ENCODE measurements around the gene GALE. TPM values are rescaled to one million over a fixed set of nuclear protein-coding genes. Genes with fewer than 3 reads are reported as not detected.
A peak's percentile ranks its signal among the peaks of the same experiment; 100 is the strongest.

GALE gene
- total and polyA plus RNA-seq, 2 of the 13 experiments (the other 11 are each of a cell fraction or from before 2014, with no cell fraction given), result 85.2 to 88.4 TPM

DNA sequence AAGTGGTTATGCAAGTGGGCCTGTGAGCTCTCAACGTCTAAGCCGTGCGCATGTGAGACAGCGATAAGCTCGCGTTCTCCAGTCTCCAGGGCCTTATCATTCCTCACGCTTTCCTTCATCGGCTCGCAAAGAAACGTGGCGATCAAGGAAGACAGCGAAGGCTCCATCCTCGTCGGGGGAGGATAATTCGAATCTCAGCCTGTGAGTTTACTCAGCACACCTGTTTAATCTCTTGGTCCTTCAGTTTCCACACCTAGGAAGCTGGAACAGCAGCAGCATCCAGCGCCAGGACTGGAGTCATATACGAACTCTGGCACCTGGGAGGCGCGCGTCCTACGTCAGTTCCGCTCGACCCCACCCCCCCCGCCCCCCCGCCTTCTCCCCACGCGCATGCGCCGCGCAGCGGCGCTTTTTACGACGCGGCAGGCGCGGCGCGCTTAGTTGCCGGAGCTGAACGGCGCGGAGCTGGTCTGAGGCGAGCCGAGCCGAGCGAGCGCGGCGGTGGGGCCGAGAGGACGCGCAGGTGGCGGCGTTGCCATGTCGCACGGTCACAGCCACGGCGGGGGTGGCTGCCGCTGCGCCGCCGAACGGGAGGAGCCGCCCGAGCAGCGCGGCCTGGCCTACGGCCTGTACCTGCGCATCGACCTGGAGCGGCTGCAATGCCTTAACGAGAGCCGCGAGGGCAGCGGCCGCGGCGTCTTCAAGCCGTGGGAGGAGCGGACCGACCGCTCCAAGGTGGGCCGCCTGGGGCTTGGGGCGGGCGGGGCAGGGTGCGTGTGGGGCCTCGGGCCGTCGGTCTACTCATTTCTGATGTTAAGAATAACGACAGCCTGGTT is 22.4 kb downstream of the GALE start, which contains the start of gene PITHD1 (continued):
- TF ChIP-seq ZFP62 (CRISPR knock-in tag; IDR thresholded peaks at IDR 0.05), result no peak
- no peak; the same call in 1 of the 2 replicates for TF ChIP-seq ZNF232 (CRISPR knock-in tag; IDR thresholded peaks at IDR 0.05; ENCODE audit: borderline replicate concordance)
- no peak for TF ChIP-seq MXD4 (CRISPR knock-in tag; IDR thresholded peaks at IDR 0.05)
- TF ChIP-seq ZFP36L1 (CRISPR knock-in tag; IDR thresholded peaks at IDR 0.05), result peak; percentile 79
- TF ChIP-seq ZNF367 (CRISPR knock-in tag; IDR thresholded peaks at IDR 0.05; ENCODE audit: borderline replicate concordance), result no peak
- peak; percentile 17; the same call in 1 of the 2 replicates for TF ChIP-seq ATAD3A (CRISPR knock-in tag; IDR thresholded peaks at IDR 0.05)
- no peak for TF ChIP-seq FOSL1 (CRISPR knock-in tag; IDR thresholded peaks at IDR 0.05; ENCODE audit: borderline replicate concordance)
- peak; percentile 98; the same call in 1 of the 2 replicates for TF ChIP-seq SRY (CRISPR knock-in tag; IDR thresholded peaks at IDR 0.05)
- no peak for TF ChIP-seq ZNF737 (CRISPR knock-in tag; IDR thresholded peaks at IDR 0.05; ENCODE audit: borderline replicate concordance)
- TF ChIP-seq, protein P1, sequence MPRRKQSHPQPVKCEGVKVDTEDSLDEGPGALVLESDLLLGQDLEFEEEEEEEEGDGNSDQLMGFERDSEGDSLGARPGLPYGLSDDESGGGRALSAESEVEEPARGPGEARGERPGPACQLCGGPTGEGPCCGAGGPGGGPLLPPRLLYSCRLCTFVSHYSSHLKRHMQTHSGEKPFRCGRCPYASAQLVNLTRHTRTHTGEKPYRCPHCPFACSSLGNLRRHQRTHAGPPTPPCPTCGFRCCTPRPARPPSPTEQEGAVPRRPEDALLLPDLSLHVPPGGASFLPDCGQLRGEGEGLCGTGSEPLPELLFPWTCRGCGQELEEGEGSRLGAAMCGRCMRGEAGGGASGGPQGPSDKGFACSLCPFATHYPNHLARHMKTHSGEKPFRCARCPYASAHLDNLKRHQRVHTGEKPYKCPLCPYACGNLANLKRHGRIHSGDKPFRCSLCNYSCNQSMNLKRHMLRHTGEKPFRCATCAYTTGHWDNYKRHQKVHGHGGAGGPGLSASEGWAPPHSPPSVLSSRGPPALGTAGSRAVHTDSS (CRISPR knock-in tag; conservative IDR thresholded peaks at IDR 0.05), result 0 out of 2 replicates have a peak, but pooled peaks have one; percentile 21
- peak; percentile 2; the same call in 1 of the 2 replicates for TF ChIP-seq ZNF766 (CRISPR knock-in tag; IDR thresholded peaks at IDR 0.05; ENCODE audit: borderline replicate concordance)
- TF ChIP-seq, protein P2, sequence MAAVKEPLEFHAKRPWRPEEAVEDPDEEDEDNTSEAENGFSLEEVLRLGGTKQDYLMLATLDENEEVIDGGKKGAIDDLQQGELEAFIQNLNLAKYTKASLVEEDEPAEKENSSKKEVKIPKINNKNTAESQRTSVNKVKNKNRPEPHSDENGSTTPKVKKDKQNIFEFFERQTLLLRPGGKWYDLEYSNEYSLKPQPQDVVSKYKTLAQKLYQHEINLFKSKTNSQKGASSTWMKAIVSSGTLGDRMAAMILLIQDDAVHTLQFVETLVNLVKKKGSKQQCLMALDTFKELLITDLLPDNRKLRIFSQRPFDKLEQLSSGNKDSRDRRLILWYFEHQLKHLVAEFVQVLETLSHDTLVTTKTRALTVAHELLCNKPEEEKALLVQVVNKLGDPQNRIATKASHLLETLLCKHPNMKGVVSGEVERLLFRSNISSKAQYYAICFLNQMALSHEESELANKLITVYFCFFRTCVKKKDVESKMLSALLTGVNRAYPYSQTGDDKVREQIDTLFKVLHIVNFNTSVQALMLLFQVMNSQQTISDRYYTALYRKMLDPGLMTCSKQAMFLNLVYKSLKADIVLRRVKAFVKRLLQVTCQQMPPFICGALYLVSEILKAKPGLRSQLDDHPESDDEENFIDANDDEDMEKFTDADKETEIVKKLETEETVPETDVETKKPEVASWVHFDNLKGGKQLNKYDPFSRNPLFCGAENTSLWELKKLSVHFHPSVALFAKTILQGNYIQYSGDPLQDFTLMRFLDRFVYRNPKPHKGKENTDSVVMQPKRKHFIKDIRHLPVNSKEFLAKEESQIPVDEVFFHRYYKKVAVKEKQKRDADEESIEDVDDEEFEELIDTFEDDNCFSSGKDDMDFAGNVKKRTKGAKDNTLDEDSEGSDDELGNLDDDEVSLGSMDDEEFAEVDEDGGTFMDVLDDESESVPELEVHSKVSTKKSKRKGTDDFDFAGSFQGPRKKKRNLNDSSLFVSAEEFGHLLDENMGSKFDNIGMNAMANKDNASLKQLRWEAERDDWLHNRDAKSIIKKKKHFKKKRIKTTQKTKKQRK (IDR thresholded peaks at IDR 0.05; ENCODE audit: low read length), result no peak
- TF ChIP-seq PHF8 (CRISPR knock-in tag; IDR thresholded peaks at IDR 0.05), result peak; percentile 90
- TF ChIP-seq KDM2A (CRISPR knock-in tag; IDR thresholded peaks at IDR 0.05; ENCODE audit: borderline replicate concordance, low read depth), result peak; percentile 83
- peak; percentile 12; the same call in 1 of the 2 replicates for TF ChIP-seq ELF3 (CRISPR knock-in tag; IDR thresholded peaks at IDR 0.05)
- no peak for TF ChIP-seq ZSCAN25 (CRISPR knock-in tag; IDR thresholded peaks at IDR 0.05)
- TF ChIP-seq PAWR (CRISPR knock-in tag; IDR thresholded peaks at IDR 0.05; ENCODE audit: borderline replicate concordance), result no peak
- TF ChIP-seq, protein P3, sequence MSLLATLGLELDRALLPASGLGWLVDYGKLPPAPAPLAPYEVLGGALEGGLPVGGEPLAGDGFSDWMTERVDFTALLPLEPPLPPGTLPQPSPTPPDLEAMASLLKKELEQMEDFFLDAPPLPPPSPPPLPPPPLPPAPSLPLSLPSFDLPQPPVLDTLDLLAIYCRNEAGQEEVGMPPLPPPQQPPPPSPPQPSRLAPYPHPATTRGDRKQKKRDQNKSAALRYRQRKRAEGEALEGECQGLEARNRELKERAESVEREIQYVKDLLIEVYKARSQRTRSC (CRISPR knock-in tag; IDR thresholded peaks at IDR 0.05; ENCODE audit: low read depth), result no peak
- no peak for TF ChIP-seq HDAC6 (IDR thresholded peaks at IDR 0.05; ENCODE audit: low read depth, low read length)
- TF ChIP-seq, protein P4, sequence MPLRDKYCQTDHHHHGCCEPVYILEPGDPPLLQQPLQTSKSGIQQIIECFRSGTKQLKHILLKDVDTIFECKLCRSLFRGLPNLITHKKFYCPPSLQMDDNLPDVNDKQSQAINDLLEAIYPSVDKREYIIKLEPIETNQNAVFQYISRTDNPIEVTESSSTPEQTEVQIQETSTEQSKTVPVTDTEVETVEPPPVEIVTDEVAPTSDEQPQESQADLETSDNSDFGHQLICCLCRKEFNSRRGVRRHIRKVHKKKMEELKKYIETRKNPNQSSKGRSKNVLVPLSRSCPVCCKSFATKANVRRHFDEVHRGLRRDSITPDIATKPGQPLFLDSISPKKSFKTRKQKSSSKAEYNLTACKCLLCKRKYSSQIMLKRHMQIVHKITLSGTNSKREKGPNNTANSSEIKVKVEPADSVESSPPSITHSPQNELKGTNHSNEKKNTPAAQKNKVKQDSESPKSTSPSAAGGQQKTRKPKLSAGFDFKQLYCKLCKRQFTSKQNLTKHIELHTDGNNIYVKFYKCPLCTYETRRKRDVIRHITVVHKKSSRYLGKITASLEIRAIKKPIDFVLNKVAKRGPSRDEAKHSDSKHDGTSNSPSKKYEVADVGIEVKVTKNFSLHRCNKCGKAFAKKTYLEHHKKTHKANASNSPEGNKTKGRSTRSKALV (CRISPR knock-in tag; IDR thresholded peaks at IDR 0.05), result no peak; the same call in 1 of the 2 replicates
- TF ChIP-seq SRSF1 (optimal IDR thresholded peaks at IDR 0.05; ENCODE audit: low read depth, low read length), result no peak
- peak; percentile 65; the same call in 1 of the 2 replicates for TF ChIP-seq SIN3A (IDR thresholded peaks at IDR 0.05; ENCODE audit: borderline replicate concordance, low read depth, low read length)
